SK-N-SH (cell line): Measurements from ENCODE around the gene ARHGAP26. TPM values are rescaled to one million over a fixed set of nuclear protein-coding genes. Genes with fewer than 3 reads are reported as not detected.

Source experiments
- CTCF ChIA-PET: fragments of 300-600, 350-600 bp; formaldehyde crosslinking; extraction: SDS; loops from one replicate; lab custom pipeline; 2021; lab: Yijun Ruan, JAX
- POLR2A ChIA-PET: fragments of 350-600 bp; sonication (Branson Sonifier 250); formaldehyde crosslinking; extraction: SDS; loops from one replicate; lab custom pipeline; 2020; ENCODE audit warnings: antibody characterized with exemption, inconsistent platforms; lab: Yijun Ruan, JAX
- DNase-seq: peaks from one replicate; pipeline ENCODE4 v3.0.0; 2012
- H2AFZ ChIP-seq: fragments of 200-600 bp; sonication (generic); 2 replicates; pipeline ENCODE4 v1.8.1; 2016; ENCODE audit warnings: antibody characterized with exemption, mild to moderate bottlenecking, low read depth
- H3F3A ChIP-seq: fragments of 200-600 bp; sonication (generic); replicated peaks from 2 replicates; pipeline ENCODE3; 2016; ENCODE audit warnings: antibody characterized with exemption, mild to moderate bottlenecking; ENCODE audit not compliant: insufficient read depth
- H3K27ac ChIP-seq, 2 experiments: fragments of 200-500 bp in 1 of 2; fragments of 200-600 bp in 1 of 2; sonication (Bioruptor generic) in 1 of 2; sonication (generic), shearing (Covaris generic) in 1 of 2; 2 replicates each; pipeline versions ENCODE4 v1.5.1 to v1.6.1; 2014 to 2016; ENCODE audit warnings: low read depth in 2 of 2, inconsistent platforms in 1 of 2, low read length in 1 of 2, mild to moderate bottlenecking in 1 of 2, mixed read lengths in 1 of 2
- H3K27me3 ChIP-seq: fragments of 200-600 bp; sonication (generic), shearing (Covaris generic); 2 replicates; pipeline ENCODE4 v1.6.1; 2016; ENCODE audit warnings: mixed run types; ENCODE audit not compliant: insufficient read depth
- H3K36me3 ChIP-seq, 2 experiments: fragments of 200-500 bp in 1 of 2; fragments of 200-600 bp in 1 of 2; sonication (Bioruptor generic) in 1 of 2; sonication (generic) in 1 of 2; replicated peaks in 1 of 2; 2 replicates each; pipeline versions ENCODE3 to v1.5.1; 2014 to 2016; ENCODE audit warnings: low read length in 1 of 2, mild to moderate bottlenecking in 1 of 2; ENCODE audit not compliant: insufficient read depth in 2 of 2, control insufficient read depth in 1 of 2
- H3K4me1 ChIP-seq, 2 experiments: fragments of 200-500 bp in 1 of 2; fragments of 200-600 bp in 1 of 2; sonication (Bioruptor generic) in 1 of 2; sonication (generic), shearing (Covaris generic) in 1 of 2; 2 replicates each; pipeline versions ENCODE4 v1.5.1 to v1.6.1; 2014 to 2016; ENCODE audit warnings: low read depth in 1 of 2, low read length in 1 of 2, mixed run types in 1 of 2; ENCODE audit not compliant: insufficient read depth in 2 of 2, control insufficient read depth in 1 of 2
- H3K4me2 ChIP-seq: fragments of 200-600 bp; sonication (generic), shearing (Covaris generic); 2 replicates; pipeline ENCODE4 v1.6.1; 2017; ENCODE audit warnings: mixed run types
- H3K4me3 ChIP-seq, 2 experiments: fragments of 200-500 bp in 1 of 2; fragments of 200-600 bp in 1 of 2; sonication (Bioruptor generic) in 1 of 2; sonication (generic), shearing (Covaris generic) in 1 of 2; 2 replicates each; pipeline versions ENCODE4 v1.5.1 to v1.8.1; 2014 to 2016; ENCODE audit warnings: low read depth in 2 of 2, inconsistent platforms in 1 of 2, low read length in 1 of 2, mild to moderate bottlenecking in 1 of 2, mixed read lengths in 1 of 2, moderate library complexity in 1 of 2
- H3K79me2 ChIP-seq: fragments of 200-600 bp; sonication (generic); 2 replicates; pipeline ENCODE4 v1.8.1; 2017; ENCODE audit warnings: mild to moderate bottlenecking; ENCODE audit not compliant: insufficient read depth
- H3K9ac ChIP-seq: fragments of 200-600 bp; sonication (generic); 2 replicates; pipeline ENCODE4 v1.6.1; 2017; ENCODE audit warnings: mixed run types
- H3K9me2 ChIP-seq: fragments of 200-600 bp; sonication (generic); 2 replicates; pipeline ENCODE4 v1.6.1; 2017; ENCODE audit warnings: mixed run types
- H3K9me3 ChIP-seq: fragments of 200-600 bp; sonication (generic); 2 replicates; pipeline ENCODE4 v1.6.1; 2017; ENCODE audit warnings: mixed run types, mild to moderate bottlenecking, moderate library complexity
- H4K20me1 ChIP-seq: fragments of 200-600 bp; sonication (generic); 2 replicates; pipeline ENCODE4 v1.6.1; 2017; ENCODE audit warnings: mild to moderate bottlenecking, mixed run types; ENCODE audit not compliant: insufficient read depth
- ELF1 ChIP-seq: IDR thresholded peaks from 2 replicates; pipeline ENCODE4 v1.4.0; 2012
- IRF3 ChIP-seq: fragments of 150-350 bp; IDR thresholded peaks from 2 replicates; pipeline ENCODE4 v1.6.1; 2016; ENCODE audit warnings: mild to moderate bottlenecking, low read depth, low read length
- NRF1 ChIP-seq: IDR thresholded peaks from 2 replicates; pipeline ENCODE4 v1.6.1; 2012; ENCODE audit warnings: low read depth, mild to moderate bottlenecking, low read length
- PBX3 ChIP-seq: IDR thresholded peaks from 2 replicates; pipeline ENCODE4; 2012
- RFX5 ChIP-seq: IDR thresholded peaks from 2 replicates; pipeline ENCODE4 v1.6.1; 2012; ENCODE audit warnings: mild to moderate bottlenecking, improper control_type of control experiment, low read length
- RXRA ChIP-seq: IDR thresholded peaks from 2 replicates; pipeline ENCODE4 v1.4.0; 2012; ENCODE audit warnings: low read depth, mild to moderate bottlenecking, borderline replicate concordance
- TCF12 ChIP-seq: IDR thresholded peaks from 2 replicates; pipeline ENCODE4 v1.4.0; 2012
- TEAD4 ChIP-seq: IDR thresholded peaks from 2 replicates; pipeline ENCODE4 v1.4.0; 2012; ENCODE audit warnings: mild to moderate bottlenecking, borderline replicate concordance; ENCODE audit not compliant: insufficient read depth
- USF2 ChIP-seq: fragments of 150-350 bp; IDR thresholded peaks from 2 replicates; pipeline ENCODE4 v1.6.1; 2017; ENCODE audit warnings: antibody characterized with exemption, low read length, low read depth, borderline replicate concordance
- YY1 ChIP-seq: IDR thresholded peaks from 2 replicates; pipeline ENCODE4 v1.4.0; 2012; ENCODE audit warnings: low read depth, mild to moderate bottlenecking
- ZBTB33 ChIP-seq: IDR thresholded peaks from 2 replicates; pipeline ENCODE4 v1.4.0; 2012; ENCODE audit warnings: low read depth, borderline replicate concordance
- WGBS: methylation state at CpG from one replicate; pipeline ENCODE4 v1.1.6; 2017; ENCODE audit warnings: low lambda C conversion rate; 5-methylcytosine and 5-hydroxymethylcytosine counted together
- polyA plus RNA-seq, 3 experiments: library from polyadenylated mRNA; depleted of rRNA; stranded (reverse); fragments of >200 nt; gene quantifications; 2 replicates each; pipeline ENCODE4 v1.2.3, GENCODE V29; 2012
- TF ChIP-seq, protein P1 (sequence below): fragments of 200-600 bp; sonication (generic); IDR thresholded peaks from 2 replicates; pipeline ENCODE4 v1.6.1; 2017; ENCODE audit warnings: antibody characterized with exemption, mild to moderate bottlenecking, moderate library complexity

The ARHGAP26 gene
- polyA plus RNA-seq, 1 of the 3 experiments (the other 2 are of a cell fraction), result 6.1 TPM

GRCh38 chr5:143146161-143146560 lies 376.0 kb downstream of the ARHGAP26 start:
- Histone ChIP-seq H3K4me2 (no peak overlapping the region), H3K27me3 (no peaks in the 10 kb centered on the region), H2AFZ (no peak overlapping the region), H3F3A (peaks cover 2% of the 10 kb centered on the region), H4K20me1 (no peaks in the 10 kb centered on the region), H3K79me2 (no peaks in the 10 kb centered on the region), H3K9me2 (no peaks in the 10 kb centered on the region), H3K4me3 (no peak overlapping the region), H3K27ac (no peak overlapping the region), H3K4me1 (peaks cover 0 to 5% of the 10 kb centered on the region in 2 experiments; a peak in 1 of 4 replicates), H3K9me3 (no peaks in the 10 kb centered on the region), H3K36me3 (peaks cover 0 to 35% of the 10 kb centered on the region in 2 experiments)
- ChIA-PET POLR2A (no interaction called here), CTCF (no interaction called here)
- no peak for DNase-seq
- TF ChIP-seq RFX5 (no peak), TCF12 (no peak), TEAD4 (no peak)
- TF ChIP-seq, protein P1, sequence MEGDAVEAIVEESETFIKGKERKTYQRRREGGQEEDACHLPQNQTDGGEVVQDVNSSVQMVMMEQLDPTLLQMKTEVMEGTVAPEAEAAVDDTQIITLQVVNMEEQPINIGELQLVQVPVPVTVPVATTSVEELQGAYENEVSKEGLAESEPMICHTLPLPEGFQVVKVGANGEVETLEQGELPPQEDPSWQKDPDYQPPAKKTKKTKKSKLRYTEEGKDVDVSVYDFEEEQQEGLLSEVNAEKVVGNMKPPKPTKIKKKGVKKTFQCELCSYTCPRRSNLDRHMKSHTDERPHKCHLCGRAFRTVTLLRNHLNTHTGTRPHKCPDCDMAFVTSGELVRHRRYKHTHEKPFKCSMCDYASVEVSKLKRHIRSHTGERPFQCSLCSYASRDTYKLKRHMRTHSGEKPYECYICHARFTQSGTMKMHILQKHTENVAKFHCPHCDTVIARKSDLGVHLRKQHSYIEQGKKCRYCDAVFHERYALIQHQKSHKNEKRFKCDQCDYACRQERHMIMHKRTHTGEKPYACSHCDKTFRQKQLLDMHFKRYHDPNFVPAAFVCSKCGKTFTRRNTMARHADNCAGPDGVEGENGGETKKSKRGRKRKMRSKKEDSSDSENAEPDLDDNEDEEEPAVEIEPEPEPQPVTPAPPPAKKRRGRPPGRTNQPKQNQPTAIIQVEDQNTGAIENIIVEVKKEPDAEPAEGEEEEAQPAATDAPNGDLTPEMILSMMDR, result no peak
- TF ChIP-seq, all 33 proteins: peak for 0
- H3K9ac ChIP-seq, result no peak overlapping the region

GRCh38 chr5:143147383-143147782 lies 377.2 kb downstream of the ARHGAP26 start:
- no peak for TF ChIP-seq ZBTB33
- TF ChIP-seq ELF1, result no peak
- no peak for TF ChIP-seq RXRA
- no peak overlapping the region for H3K4me3 ChIP-seq
- peaks cover 2% of the 10 kb centered on the region for H3F3A ChIP-seq
- H3K9me2 ChIP-seq, result no peaks in the 10 kb centered on the region
- 78% methylated on average over 4 of the region's 4 CpGs for WGBS
- H3K27me3 ChIP-seq, result no peaks in the 10 kb centered on the region
- no peak overlapping the region for H2AFZ ChIP-seq
- no peak overlapping the region for H3K27ac ChIP-seq
- no peak overlapping the region for H3K4me2 ChIP-seq
- no peak for DNase-seq
- peaks cover 0 to 5% of the 10 kb centered on the region in 2 experiments; a peak in 1 of 4 replicates for H3K4me1 ChIP-seq
- no peaks in the 10 kb centered on the region for H4K20me1 ChIP-seq
- no peaks in the 10 kb centered on the region for H3K9me3 ChIP-seq
- ChIA-PET CTCF (no interaction called here), POLR2A (no interaction called here)
- no peak overlapping the region for H3K9ac ChIP-seq
- peaks cover 0 to 34% of the 10 kb centered on the region in 2 experiments for H3K36me3 ChIP-seq
- no peaks in the 10 kb centered on the region for H3K79me2 ChIP-seq

- ChIA-PET CTCF (no interaction called here), POLR2A (no interaction called here)
- TF ChIP-seq NRF1 (no peak), TEAD4 (no peak), PBX3 (no peak), IRF3 (no peak), YY1 (no peak), USF2 (no peak)
- DNase-seq, result no peak
- WGBS, result 100% methylated on average over 6 of the region's 6 CpGs
- H3K4me2 ChIP-seq, result no peak overlapping the region
- no peaks in the 10 kb centered on the region for H3K27me3 ChIP-seq
- no peak overlapping the region for H3K9ac ChIP-seq
- no peaks in the 10 kb centered on the region for H3K9me3 ChIP-seq
- peaks cover 0 to 34% of the 10 kb centered on the region in 2 experiments for H3K36me3 ChIP-seq
- H2AFZ ChIP-seq, result no peak overlapping the region
- H3K27ac ChIP-seq, result no peak overlapping the region
- no peak overlapping the region for H3K4me3 ChIP-seq
- H3K4me1 ChIP-seq, result peaks cover 0 to 5% of the 10 kb centered on the region in 2 experiments; a peak in 1 of 4 replicates
- no peaks in the 10 kb centered on the region for H4K20me1 ChIP-seq
- no peaks in the 10 kb centered on the region for H3K9me2 ChIP-seq
- H3K79me2 ChIP-seq, result no peaks in the 10 kb centered on the region
- peaks cover 2% of the 10 kb centered on the region for H3F3A ChIP-seq
Observed at GRCh38 chr5:143147902-143148301, 377.7 kb downstream of the ARHGAP26 start.
